ENCODE data around the gene RPL3. TPM values are rescaled to one million over a fixed set of nuclear protein-coding genes. Genes with fewer than 3 reads are reported as not detected.

Gene RPL3
- total RNA-seq, 1 experiment from 2014 or later: 2,830 TPM

GRCh38 chr22:39367035-39367434, 47.6 kb upstream of the RPL3 start:
- Histone ChIP-seq H2AK5ac (ENCODE audit: insufficient read length, low read length) (no peak overlapping the region), H3K14ac (ENCODE audit: insufficient read depth, low read length) (no peak overlapping the region), H3K27ac (ENCODE audit: insufficient read length, low read depth, low read length) (no peak overlapping the region), H3K79me2 (ENCODE audit: insufficient read depth, low read length) (no peaks in the 10 kb centered on the region), H2BK12ac (ENCODE audit: insufficient read length, low read depth, low read length) (no peak overlapping the region), H2BK20ac (ENCODE audit: low read depth, low read length, poor library complexity, severe bottlenecking) (no peak overlapping the region), H4K91ac (ENCODE audit: insufficient read length, low read depth, low read length) (no peak overlapping the region), H3K4me1 (ENCODE audit: insufficient read depth, low read length) (peaks cover 3% of the 10 kb centered on the region; the same call in 1 of the 2 replicates), H4K5ac (ENCODE audit: insufficient read length, low read depth, low read length) (no peak overlapping the region), H4K8ac (replicated peaks; ENCODE audit: insufficient read length, low read depth, low read length) (no peak overlapping the region), H3K4me2 (ENCODE audit: insufficient read depth, insufficient read length, low read length) (no peak overlapping the region), H3K23ac (ENCODE audit: insufficient read length, low read depth, low read length) (no peak overlapping the region), H3K79me1 (ENCODE audit: insufficient read depth, low read depth, low read length, poor library complexity, severe bottlenecking) (no peaks in the 10 kb centered on the region), H3K4ac (ENCODE audit: low read depth, low read length) (no peak overlapping the region), H3K9ac (ENCODE audit: extremely low read depth, insufficient read length, low read length) (no peak overlapping the region), H3K18ac (ENCODE audit: insufficient read length, low read depth, low read length) (no peak overlapping the region), H2BK5ac (ENCODE audit: insufficient read length, low read length) (no peak overlapping the region), H3K56ac (ENCODE audit: insufficient read length, low read depth, low read length) (no peak overlapping the region), H2BK120ac (ENCODE audit: low read depth, low read length, poor library complexity, severe bottlenecking) (no peak overlapping the region), H4K20me1 (ENCODE audit: control insufficient read depth, insufficient read depth, insufficient read length) (no peaks in the 10 kb centered on the region), H2BK15ac (ENCODE audit: low read depth, low read length) (no peak overlapping the region), H3K23me2 (ENCODE audit: insufficient read length, low read depth, low read length, poor library complexity, severe bottlenecking) (no peaks in the 10 kb centered on the region), H2AFZ (ENCODE audit: low read length) (no peak overlapping the region), H3T11ph (ENCODE audit: low read length) (no peak overlapping the region), H3K9me3 (ENCODE audit: control insufficient read depth, low read depth, low read length) (no peaks in the 10 kb centered on the region), H3K27me3 (ENCODE audit: insufficient read depth, low read length) (no peaks in the 10 kb centered on the region)
- Mint-ChIP-seq H3K9me3 (peaks cover 2 to 6% of the 10 kb centered on the region in 2 experiments; a peak in 4 of 5 replicates), H3K27ac (peak overlapping the region; percentile 38 to 74 (median 64); a peak in 3 of 7 replicates), H3K36me3 (ENCODE audit: insufficient read depth in 1 of 3, low read depth in 3 of 3) (peaks cover 0 to 4% (median 3%) of the 10 kb centered on the region in 3 experiments; a peak in 2 of 7 replicates), H3K27me3 (ENCODE audit: low read depth) (peaks cover 2% of the 10 kb centered on the region), H3K4me3 (0 out of 5 replicates have a peak overlapping the region, but pooled peaks of 1 of the 2 experiments have one; percentile 2), H3K4me1 (peaks cover 24 to 41% of the 10 kb centered on the region in 2 experiments)
- TF ChIP-seq CTCF (conservative IDR thresholded peaks at IDR 0.05): no peak
- no CpG with 5 or more reads among the region's 9 CpGs for WGBS (ENCODE audit: extremely low coverage, insufficient read length, low lambda C conversion rate)
- no peak for DNase-seq
